ENCODE data around the gene AOPEP.

GRCh38 chr9:95001720-95002119 lies 275.2 kb downstream of the AOPEP start:
- no peak for TF ChIP-seq CTCF (IDR thresholded peaks at IDR 0.05)
- TF ChIP-seq POLR2A (IDR thresholded peaks at IDR 0.05): no peak

All from thyroid gland (tissue), 4 donors.